HEK293T (cell line): Measurements from ENCODE around the gene BTAF1.

Source experiments
- CTCF ChIA-PET: fragments of 350-600 bp; formaldehyde crosslinking; extraction: SDS; loops from one replicate; lab custom pipeline; 2021; ENCODE audit warnings: antibody characterized with exemption, inconsistent platforms; lab: Yijun Ruan, JAX
- POLR2A ChIA-PET: fragments of 350-600 bp; formaldehyde crosslinking; extraction: SDS; loops from one replicate; lab custom pipeline; 2020; ENCODE audit warnings: antibody characterized with exemption, inconsistent platforms; lab: Yijun Ruan, JAX
- DNase-seq: peaks from one replicate; pipeline ENCODE4 v3.0.0; 2012; ENCODE audit warnings: mixed read lengths; ENCODE audit errors: extremely low spot score
- ARNT ChIP-seq: fragments of 450-650 bp; IDR thresholded peaks from 2 replicates; pipeline ENCODE4 v1.6.1; 2017; ENCODE audit warnings: mild to moderate bottlenecking
- BHLHE40 ChIP-seq: fragments of 450-650 bp; IDR thresholded peaks from 2 replicates; pipeline ENCODE4 v1.6.1; 2016; ENCODE audit warnings: mild to moderate bottlenecking, moderate library complexity, borderline replicate concordance
- CTBP1 ChIP-seq: fragments of 450-650 bp; IDR thresholded peaks from 2 replicates; pipeline ENCODE4 v1.6.1; 2016; ENCODE audit warnings: borderline replicate concordance
- ELF4 ChIP-seq: fragments of 450-650 bp; IDR thresholded peaks from 2 replicates; pipeline ENCODE4 v1.6.1; 2017; ENCODE audit warnings: antibody characterized with exemption
- FOXA1 ChIP-seq: fragments of 450-650 bp; IDR thresholded peaks from 2 replicates; pipeline ENCODE4 v1.6.1; 2016; ENCODE audit warnings: mild to moderate bottlenecking
- FOXK2 ChIP-seq: fragments of 450-650 bp; IDR thresholded peaks from 2 replicates; pipeline ENCODE4 v1.6.1; 2016; ENCODE audit warnings: mild to moderate bottlenecking
- FOXM1 ChIP-seq: fragments of 450-650 bp; IDR thresholded peaks from 2 replicates; pipeline ENCODE4 v1.6.1; 2017; ENCODE audit warnings: mild to moderate bottlenecking, borderline replicate concordance
- HDGF ChIP-seq: fragments of 450-650 bp; IDR thresholded peaks from 2 replicates; pipeline ENCODE4 v1.6.1; 2017; ENCODE audit warnings: antibody characterized with exemption, borderline replicate concordance
- L3MBTL2 ChIP-seq: fragments of 450-650 bp; conservative IDR thresholded peaks from 2 replicates; pipeline ENCODE4 v1.6.1; 2016; ENCODE audit warnings: mild to moderate bottlenecking
- LEF1 ChIP-seq: fragments of 450-650 bp; IDR thresholded peaks from 2 replicates; pipeline ENCODE4 v1.6.1; 2017; ENCODE audit warnings: mild to moderate bottlenecking, borderline replicate concordance
- NFRKB ChIP-seq: fragments of 450-650 bp; IDR thresholded peaks from 2 replicates; pipeline ENCODE4 v1.6.1; 2016; ENCODE audit warnings: mild to moderate bottlenecking, moderate library complexity
- PKNOX1 ChIP-seq: fragments of 450-650 bp; IDR thresholded peaks from 2 replicates; pipeline ENCODE4 v1.6.1; 2016
- SP1 ChIP-seq: fragments of 450-650 bp; IDR thresholded peaks from 2 replicates; pipeline ENCODE4 v1.6.1; 2017
- SUZ12 ChIP-seq: fragments of 450-650 bp; IDR thresholded peaks from 2 replicates; pipeline ENCODE4 v1.6.1; 2016; ENCODE audit warnings: mild to moderate bottlenecking
- TARDBP ChIP-seq: fragments of 450-650 bp; IDR thresholded peaks from 2 replicates; pipeline ENCODE4 v1.6.1; 2016
- ZNF384 ChIP-seq: fragments of 450-650 bp; IDR thresholded peaks from 2 replicates; pipeline ENCODE4 v1.6.1; 2016

Gene BTAF1

GRCh38 chr10:91923371-91924211 is at the start of gene BTAF1:
Gene BTAF1, plus strand, starts transcription at chr10:91923770. Its CDS starts 307 bp downstream, at chr10:91924077.
- ChIA-PET CTCF (interaction anchor here (0.6 to 1.5 kb wide), 2 partner anchors 60 to 164 kb away, joined by 3 to 4 read pairs; no protein-coding TSS in a partner anchor), POLR2A (interaction anchor here (0.6 to 2.5 kb wide), 25 partner anchors 9 to 473 kb away, joined by 3 to 17 read pairs (median 4); partner anchors contain the start of genes PPP1R3C and TNKS2)
- TF ChIP-seq TARDBP (no peak), SUZ12 (no peak), LEF1 (no peak), FOXM1 (no peak), ARNT (peak; percentile 55; the same call in 1 of the 2 replicates), L3MBTL2 (peak; percentile 97), ELF4 (peak; percentile 42; the same call in 1 of the 2 replicates)
- DNase-seq = peak; percentile 92

GRCh38 chr10:91875156-91875555 is 48.4 kb upstream of the BTAF1 start:
- no peak for DNase-seq
- POLR2A ChIA-PET = interaction anchor here (0.8 to 1.2 kb wide), 2 partner anchors 9 to 35 kb away, joined by 3 to 4 read pairs; no protein-coding TSS in a partner anchor
- CTCF ChIA-PET = interaction anchor here (0.6 kb wide), 1 partner anchor 10 kb away, joined by 4 read pairs; no protein-coding TSS in a partner anchor
- TF ChIP-seq L3MBTL2 (no peak), HDGF (no peak), FOXM1 (no peak), ARNT (no peak)

GRCh38 chr10:91875779-91876178 is 47.8 kb upstream of the BTAF1 start:
- CTCF ChIA-PET = no interaction called here
- TF ChIP-seq ARNT (no peak), ZNF384 (no peak), SP1 (no peak), HDGF (no peak), L3MBTL2 (no peak)
- no peak for DNase-seq
- POLR2A ChIA-PET = no interaction called here

GRCh38 chr10:91879515-91880170 is 43.9 kb upstream of the BTAF1 start:
- TF ChIP-seq SP1 (no peak), ELF4 (no peak), SUZ12 (no peak), PKNOX1 (no peak), ARNT (no peak), CTBP1 (no peak), BHLHE40 (no peak), FOXM1 (no peak), FOXK2 (no peak), L3MBTL2 (no peak)
- no peak for DNase-seq
- CTCF ChIA-PET = interaction anchor here (0.5 kb wide), 1 partner anchor 16 kb away, joined by 3 read pairs; no protein-coding TSS in a partner anchor
- POLR2A ChIA-PET = interaction anchor here (1.2 kb wide), 1 partner anchor 44 kb away, joined by 3 read pairs; the partner anchor contains the start of gene BTAF1

GRCh38 chr10:91880310-91880709 is 43.3 kb upstream of the BTAF1 start:
- CTCF ChIA-PET = interaction anchor here (0.5 kb wide), 1 partner anchor 16 kb away, joined by 3 read pairs; no protein-coding TSS in a partner anchor
- TF ChIP-seq FOXM1 = no peak
- TF ChIP-seq FOXK2 = no peak
- no peak for TF ChIP-seq SP1
- no peak for TF ChIP-seq L3MBTL2
- no peak for TF ChIP-seq BHLHE40
- no peak for TF ChIP-seq SUZ12
- TF ChIP-seq ZNF384 = no peak
- no peak for TF ChIP-seq ELF4
- TF ChIP-seq HDGF = no peak
- TF ChIP-seq LEF1 = no peak
- TF ChIP-seq FOXA1 = no peak
- TF ChIP-seq NFRKB = no peak
- no peak for TF ChIP-seq ARNT
- no peak for TF ChIP-seq PKNOX1
- DNase-seq = peak; percentile 22
- POLR2A ChIA-PET = interaction anchor here (1.2 kb wide), 1 partner anchor 44 kb away, joined by 3 read pairs; the partner anchor contains the start of gene BTAF1

GRCh38 chr10:91883549-91884444 is 39.8 kb upstream of the BTAF1 start:
- DNase-seq = peak; percentile 34
- CTCF ChIA-PET = no interaction called here
- POLR2A ChIA-PET = interaction anchor here (0.8 to 3.2 kb wide), 9 partner anchors 9 to 85 kb away, joined by 3 to 15 read pairs (median 3); partner anchors contain the start of genes BTAF1, FGFBP3 and TNKS2
- TF ChIP-seq FOXA1 (no peak), ARNT (no peak), TARDBP (no peak), HDGF (no peak), BHLHE40 (no peak), FOXK2 (no peak), ZNF384 (no peak), SP1 (no peak), FOXM1 (no peak)
